ENCODE measurements around the gene CCDC138. TPM values are rescaled to one million over a fixed set of nuclear protein-coding genes. Genes with fewer than 3 reads are reported as not detected.

Gene CCDC138
- polyA plus RNA-seq, 1 donor (not counting 4 experiments of a cell fraction or from before 2014, with no cell fraction given) = 6.6 TPM

DNA sequence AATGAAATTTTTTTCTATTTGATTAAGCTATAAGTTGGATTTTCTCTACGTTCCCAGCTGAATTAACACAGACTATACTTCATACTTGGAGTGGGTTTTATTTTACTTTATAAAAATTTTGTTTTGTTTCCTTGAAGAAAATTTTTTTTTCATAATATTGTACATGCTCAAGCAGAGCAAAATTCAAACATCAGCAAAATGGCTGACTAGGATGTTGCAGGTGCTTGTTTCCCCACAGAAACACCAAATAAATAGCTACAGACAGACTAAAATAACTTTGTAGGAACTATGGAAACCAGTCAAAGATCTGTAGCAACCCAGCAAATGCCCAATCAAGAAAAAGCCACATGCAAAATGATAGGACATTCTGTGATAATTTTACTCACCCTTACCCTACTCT is 82.3 kb downstream of the CCDC138 start:
- Histone ChIP-seq H2AFZ (ENCODE audit: control insufficient read depth, low read length) (no peak overlapping the region), H4K20me1 (ENCODE audit: control insufficient read depth, extremely low read depth, insufficient read depth, low read length) (no peaks in the 10 kb centered on the region), H3K27me3 (ENCODE audit: control insufficient read depth, extremely low read depth, insufficient read depth, low read length) (no peaks in the 10 kb centered on the region), H3K9me3 (ENCODE audit: control insufficient read depth, low read depth, low read length) (no peaks in the 10 kb centered on the region), H3K9ac (ENCODE audit: control insufficient read depth, extremely low read depth, insufficient read depth, low read length) (no peak overlapping the region), H3K79me2 (ENCODE audit: control insufficient read depth, insufficient read depth, low read length) (no peaks in the 10 kb centered on the region), H3K9me1 (ENCODE audit: control insufficient read depth, extremely low read depth, insufficient read depth, low read length) (no peaks in the 10 kb centered on the region), H3K4me1 (ENCODE audit: control insufficient read depth, extremely low read depth, insufficient read depth, low read length) (peaks cover 8% of the 10 kb centered on the region), H3K27ac (ENCODE audit: control insufficient read depth, insufficient read depth, low read length) (no peak overlapping the region), H3K4me3 (ENCODE audit: control insufficient read depth in 2 of 3, extremely low read depth in 1 of 3, insufficient read depth in 2 of 3, low read depth in 1 of 3, low read length in 3 of 3) (no peak overlapping the region), H3K4me2 (ENCODE audit: control insufficient read depth, extremely low read depth, insufficient read depth, low read depth, low read length) (no peak overlapping the region), H3K36me3 (ENCODE audit: control insufficient read depth in 2 of 2, extremely low read depth in 1 of 2, insufficient read depth in 2 of 2, low read length in 2 of 2) (no peaks in the 10 kb centered on the region)
- no peak for TF ChIP-seq EZH2 (IDR thresholded peaks at IDR 0.05; ENCODE audit: low read length)
- TF ChIP-seq, protein P1, sequence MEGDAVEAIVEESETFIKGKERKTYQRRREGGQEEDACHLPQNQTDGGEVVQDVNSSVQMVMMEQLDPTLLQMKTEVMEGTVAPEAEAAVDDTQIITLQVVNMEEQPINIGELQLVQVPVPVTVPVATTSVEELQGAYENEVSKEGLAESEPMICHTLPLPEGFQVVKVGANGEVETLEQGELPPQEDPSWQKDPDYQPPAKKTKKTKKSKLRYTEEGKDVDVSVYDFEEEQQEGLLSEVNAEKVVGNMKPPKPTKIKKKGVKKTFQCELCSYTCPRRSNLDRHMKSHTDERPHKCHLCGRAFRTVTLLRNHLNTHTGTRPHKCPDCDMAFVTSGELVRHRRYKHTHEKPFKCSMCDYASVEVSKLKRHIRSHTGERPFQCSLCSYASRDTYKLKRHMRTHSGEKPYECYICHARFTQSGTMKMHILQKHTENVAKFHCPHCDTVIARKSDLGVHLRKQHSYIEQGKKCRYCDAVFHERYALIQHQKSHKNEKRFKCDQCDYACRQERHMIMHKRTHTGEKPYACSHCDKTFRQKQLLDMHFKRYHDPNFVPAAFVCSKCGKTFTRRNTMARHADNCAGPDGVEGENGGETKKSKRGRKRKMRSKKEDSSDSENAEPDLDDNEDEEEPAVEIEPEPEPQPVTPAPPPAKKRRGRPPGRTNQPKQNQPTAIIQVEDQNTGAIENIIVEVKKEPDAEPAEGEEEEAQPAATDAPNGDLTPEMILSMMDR (optimal IDR thresholded peaks at IDR 0.05 in 1 of 3, IDR thresholded peaks at IDR 0.05 in 1 of 3, conservative IDR thresholded peaks at IDR 0.05 in 1 of 3; ENCODE audit: extremely low read depth in 1 of 3, insufficient read depth in 2 of 3, low read length in 3 of 3) = no peak
- no peak for FAIRE-seq
- dilution Hi-C loops (cut with MboI; ENCODE audit: extremely low pct_ligation_motif_present, low sequenced_read_pairs) = no loop called here
- no peak for DNase-seq (ENCODE audit: low read depth, low spot score)

GRCh38 chr2:108869542-108869941 is 83.0 kb downstream of the CCDC138 start:
- Histone ChIP-seq H3K9me1 (ENCODE audit: control insufficient read depth, extremely low read depth, insufficient read depth, low read length) (no peaks in the 10 kb centered on the region), H3K9me3 (ENCODE audit: control insufficient read depth, low read depth, low read length) (no peaks in the 10 kb centered on the region), H3K4me3 (ENCODE audit: control insufficient read depth in 2 of 3, extremely low read depth in 1 of 3, insufficient read depth in 2 of 3, low read depth in 1 of 3, low read length in 3 of 3) (no peak overlapping the region), H3K9ac (ENCODE audit: control insufficient read depth, extremely low read depth, insufficient read depth, low read length) (no peak overlapping the region), H3K4me1 (ENCODE audit: control insufficient read depth, extremely low read depth, insufficient read depth, low read length) (peaks cover 8% of the 10 kb centered on the region), H2AFZ (ENCODE audit: control insufficient read depth, low read length) (no peak overlapping the region), H3K4me2 (ENCODE audit: control insufficient read depth, extremely low read depth, insufficient read depth, low read depth, low read length) (no peak overlapping the region), H3K36me3 (ENCODE audit: control insufficient read depth in 2 of 2, extremely low read depth in 1 of 2, insufficient read depth in 2 of 2, low read length in 2 of 2) (no peaks in the 10 kb centered on the region), H3K27me3 (ENCODE audit: control insufficient read depth, extremely low read depth, insufficient read depth, low read length) (no peaks in the 10 kb centered on the region), H4K20me1 (ENCODE audit: control insufficient read depth, extremely low read depth, insufficient read depth, low read length) (no peaks in the 10 kb centered on the region), H3K27ac (ENCODE audit: control insufficient read depth, insufficient read depth, low read length) (no peak overlapping the region), H3K79me2 (ENCODE audit: control insufficient read depth, insufficient read depth, low read length) (no peaks in the 10 kb centered on the region)
- no peak for TF ChIP-seq EZH2 (IDR thresholded peaks at IDR 0.05; ENCODE audit: low read length)
- TF ChIP-seq, protein P1 (optimal IDR thresholded peaks at IDR 0.05 in 1 of 3, IDR thresholded peaks at IDR 0.05 in 1 of 3, conservative IDR thresholded peaks at IDR 0.05 in 1 of 3; ENCODE audit: extremely low read depth in 1 of 3, insufficient read depth in 2 of 3, low read length in 3 of 3) = no peak
- dilution Hi-C loops (cut with MboI; ENCODE audit: extremely low pct_ligation_motif_present, low sequenced_read_pairs) = no loop called here
- peak; percentile 69 for FAIRE-seq
- no peak for DNase-seq (ENCODE audit: low read depth, low spot score)
